ENCODE measurements around the gene ACOXL. TPM values are rescaled to one million over a fixed set of nuclear protein-coding genes. Genes with fewer than 3 reads are reported as not detected.

The ACOXL gene
- polyA plus RNA-seq, 3 donors, result 0.10 TPM; not detected in 2

GRCh38 chr2:110810404-110810803 is 78.0 kb downstream of the ACOXL start:
- H3K27ac ChIP-seq (ENCODE audit: low read depth, low read length), result no peak overlapping the region
- WGBS, 3 donors, result 67 to 85% (median 82%) methylated on average over 2 of the region's 2 CpGs

GRCh38 chr2:110812726-110813645 is 80.6 kb downstream of the ACOXL start:
- no peak overlapping the region for H3K27ac ChIP-seq (ENCODE audit: low read depth, low read length)
- 86 to 95% (median 94%) methylated on average over 12 of the region's 12 CpGs for WGBS, 3 donors

DNA sequence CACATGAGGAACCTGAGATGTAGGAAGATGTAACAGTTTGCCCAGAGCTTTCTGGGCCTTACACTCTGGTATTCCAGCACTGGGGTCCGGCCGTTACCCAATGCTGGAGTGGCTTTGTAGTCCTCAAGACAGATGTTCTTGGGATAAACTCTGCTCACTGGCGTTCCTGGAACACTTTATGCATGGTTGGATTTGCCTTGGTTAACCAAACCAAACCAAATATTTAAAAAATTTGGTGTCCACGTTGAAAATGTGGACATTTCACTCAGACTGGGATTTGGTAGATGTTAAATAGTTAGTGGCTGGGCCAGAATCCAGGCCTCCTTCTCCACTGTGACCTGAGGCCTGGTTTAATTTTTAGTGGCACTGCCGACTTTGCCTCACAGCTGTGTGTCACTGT is 81.5 kb downstream of the ACOXL start:
- 87 to 91% (median 88%) methylated on average over 5 of the region's 5 CpGs for WGBS, 3 donors
- H3K27ac ChIP-seq (ENCODE audit: low read depth, low read length), result no peak overlapping the region

DNA sequence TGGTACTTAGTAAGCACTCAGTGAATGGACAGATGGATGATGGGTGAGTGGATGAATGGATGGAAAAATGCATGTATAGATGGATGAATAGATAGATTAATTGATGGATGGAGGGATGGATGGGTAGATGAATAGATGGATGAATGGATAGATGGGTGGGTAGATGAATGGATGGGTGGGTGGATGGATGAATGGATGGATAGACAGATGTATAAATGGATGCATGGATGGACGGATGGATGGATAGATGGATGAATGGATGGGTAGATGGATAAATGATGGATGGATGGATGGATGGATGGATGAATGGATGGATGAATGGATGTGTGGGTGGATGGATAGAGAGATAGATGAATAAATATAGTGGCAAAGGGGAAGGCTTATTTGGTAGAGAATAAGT is 83.6 kb downstream of the ACOXL start:
- no peak overlapping the region for H3K27ac ChIP-seq (ENCODE audit: low read depth, low read length)
- 74 to 100% (median 94%) methylated on average over 1 of the region's 1 CpG for WGBS, 3 donors

GRCh38 chr2:110816404-110817365 is 84.3 kb downstream of the ACOXL start:
- WGBS, 3 donors, result 74 to 80% (median 79%) methylated on average over 12 of the region's 12 CpGs
- H3K27ac ChIP-seq (ENCODE audit: low read depth, low read length), result no peak overlapping the region

DNA sequence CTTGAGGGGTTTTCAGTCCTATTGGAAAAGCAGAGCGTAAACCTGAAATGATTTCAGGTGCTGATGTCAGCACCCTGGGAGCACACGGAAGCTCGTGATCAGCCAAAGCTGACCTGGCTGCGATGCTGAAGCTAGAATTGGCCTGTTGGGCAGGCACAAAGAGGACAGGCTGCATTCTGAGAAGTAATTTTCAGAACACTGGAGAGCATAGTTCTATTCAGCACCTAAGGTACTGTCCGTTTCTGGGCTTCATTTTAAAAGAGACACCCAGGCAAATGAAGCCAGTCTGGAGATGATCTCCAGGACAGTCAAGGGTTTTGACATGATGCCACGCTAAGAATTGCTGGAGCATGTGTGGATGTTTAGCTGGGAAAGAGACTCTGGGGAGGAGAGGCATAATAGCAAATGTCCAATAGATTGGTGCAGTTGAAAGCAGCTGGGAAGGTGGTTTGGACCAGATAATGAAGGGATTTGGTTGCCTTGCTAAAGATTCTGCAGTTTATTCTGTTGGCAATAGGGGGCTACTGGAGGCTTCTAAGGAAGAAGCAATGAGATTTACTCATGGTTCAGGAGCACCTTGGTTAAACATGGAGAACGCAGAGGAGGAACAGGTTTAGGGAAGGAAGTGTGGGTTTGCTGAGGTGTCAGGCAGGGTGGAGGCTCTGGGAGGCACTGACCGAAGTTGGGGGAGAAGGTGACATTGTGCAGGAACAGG is 86.6 kb downstream of the ACOXL start:
- WGBS, 3 donors, result 72 to 79% (median 76%) methylated on average over 8 of the region's 8 CpGs
- H3K27ac ChIP-seq (ENCODE audit: low read depth, low read length), result no peak overlapping the region

- 56 to 77% (median 60%) methylated on average over 3 of the region's 3 CpGs for WGBS, 3 donors
- no peak overlapping the region for H3K27ac ChIP-seq (ENCODE audit: low read depth, low read length)
Observed at GRCh38 chr2:110819711-110820110, 87.3 kb downstream of the ACOXL start.

DNA sequence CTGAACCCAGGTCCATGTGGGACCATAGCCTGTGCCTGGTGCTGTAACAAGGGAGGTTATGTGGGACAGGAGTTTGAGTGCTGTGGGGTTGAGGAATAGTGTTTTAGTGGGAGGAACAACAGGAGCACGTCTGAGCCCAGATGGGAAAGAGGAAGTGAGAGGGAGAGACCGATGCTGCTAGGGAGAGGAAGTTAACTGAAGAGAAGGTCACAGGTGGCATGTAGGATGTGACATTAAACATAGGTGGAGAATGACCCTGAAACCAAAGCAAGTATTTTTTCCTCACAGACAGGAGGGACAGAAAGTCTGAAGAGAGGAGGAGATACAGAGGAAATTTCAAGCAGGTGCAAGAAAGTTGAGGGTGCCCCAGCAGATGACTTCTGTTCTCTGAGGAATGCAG is 87.8 kb downstream of the ACOXL start:
- H3K27ac ChIP-seq (ENCODE audit: low read depth, low read length), result no peak overlapping the region
- 19 to 37% (median 35%) methylated on average over 2 of the region's 2 CpGs for WGBS, 3 donors

DNA sequence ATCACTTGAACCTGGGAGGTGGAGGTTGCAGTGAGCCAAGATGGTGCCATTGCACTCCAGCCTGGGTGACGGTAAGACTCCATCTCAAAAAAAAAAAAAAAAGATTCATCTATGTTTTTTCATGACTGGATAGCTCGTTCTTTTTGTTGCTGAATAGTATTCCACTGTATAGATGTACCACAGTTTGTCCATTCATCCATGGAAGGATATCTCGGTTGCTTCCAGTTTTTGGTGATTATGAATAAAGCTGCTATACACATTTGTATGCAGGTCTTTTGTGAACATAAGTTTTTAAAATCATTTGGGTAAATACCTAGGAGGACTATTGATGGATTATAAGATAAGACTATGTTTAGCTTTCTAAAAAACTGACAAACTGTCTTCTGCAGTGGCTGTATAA is 90.8 kb downstream of the ACOXL start:
- H3K27ac ChIP-seq (ENCODE audit: low read depth, low read length), result no peak overlapping the region
- WGBS, 3 donors, result 91 to 96% (median 95%) methylated on average over 3 of the region's 3 CpGs

GRCh38 chr2:110827511-110827910 is 95.1 kb downstream of the ACOXL start:
- H3K27ac ChIP-seq (ENCODE audit: low read depth, low read length), result no peak overlapping the region

DNA sequence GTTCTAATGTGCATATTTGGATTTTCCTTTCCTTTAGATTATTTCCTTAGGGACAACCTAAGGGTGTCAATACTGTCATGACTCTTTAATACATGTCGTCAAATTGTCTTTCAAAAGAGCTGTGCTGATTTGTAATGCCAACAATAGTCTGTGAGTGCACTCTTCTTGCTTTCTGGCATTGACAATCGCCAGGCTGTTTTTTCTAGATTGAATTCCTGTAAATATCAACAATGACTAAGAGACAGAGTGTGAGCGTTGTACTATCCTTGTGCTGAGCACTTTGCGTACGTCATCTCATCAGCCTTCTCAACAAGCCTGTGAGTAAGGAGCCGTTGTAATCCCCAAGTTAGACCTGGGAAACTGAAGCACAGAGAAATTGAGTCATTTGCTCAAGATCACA is 96.0 kb downstream of the ACOXL start:
- WGBS, 3 donors, result 83 to 88% (median 87%) methylated on average over 6 of the region's 6 CpGs
- no peak overlapping the region for H3K27ac ChIP-seq (ENCODE audit: low read depth, low read length)

DNA sequence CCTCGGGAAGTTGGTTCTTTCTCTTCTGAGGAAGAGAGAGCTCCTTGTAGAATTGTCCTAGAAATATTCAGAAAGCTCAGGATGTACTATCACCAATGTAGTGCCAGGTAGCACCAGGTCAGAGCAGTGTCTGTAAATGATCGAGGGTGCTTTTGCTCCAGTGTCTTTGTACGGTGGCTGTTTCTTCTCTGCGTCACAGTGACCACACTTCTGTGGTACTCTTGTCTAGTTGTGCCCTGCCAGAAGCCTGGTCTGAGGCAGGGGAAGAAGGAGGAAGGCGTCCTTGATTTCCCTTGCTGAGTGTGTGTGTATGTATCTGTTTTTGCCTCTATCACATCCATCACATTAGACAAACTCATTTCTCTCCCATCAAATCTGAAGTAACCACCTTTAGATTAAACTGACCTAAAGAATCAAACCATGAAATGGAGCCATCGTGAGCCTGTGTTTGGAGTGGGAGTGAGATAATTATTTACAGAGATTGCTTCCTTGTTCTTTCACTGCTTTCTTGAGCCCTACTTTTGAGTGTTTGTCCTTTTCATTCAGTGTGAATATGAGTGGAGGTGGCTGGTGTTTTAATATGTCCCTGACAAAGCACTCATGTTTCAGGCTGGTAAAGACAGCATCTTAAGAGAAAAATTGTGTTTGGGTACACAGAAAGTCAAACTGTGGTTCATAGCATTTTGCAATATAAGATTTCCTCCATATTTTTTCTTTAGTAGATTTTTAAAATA is 97.2 kb downstream of the ACOXL start:
- WGBS, 3 donors, result 72 to 89% (median 88%) methylated on average over 6 of the region's 6 CpGs
- H3K27ac ChIP-seq (ENCODE audit: low read depth, low read length), result no peak overlapping the region

- no peak overlapping the region for H3K27ac ChIP-seq (ENCODE audit: low read depth, low read length)
- 90 to 98% (median 92%) methylated on average over 1 of the region's 1 CpG for WGBS, 3 donors
Observed at GRCh38 chr2:110832740-110833139, 100.4 kb downstream of the ACOXL start.

DNA sequence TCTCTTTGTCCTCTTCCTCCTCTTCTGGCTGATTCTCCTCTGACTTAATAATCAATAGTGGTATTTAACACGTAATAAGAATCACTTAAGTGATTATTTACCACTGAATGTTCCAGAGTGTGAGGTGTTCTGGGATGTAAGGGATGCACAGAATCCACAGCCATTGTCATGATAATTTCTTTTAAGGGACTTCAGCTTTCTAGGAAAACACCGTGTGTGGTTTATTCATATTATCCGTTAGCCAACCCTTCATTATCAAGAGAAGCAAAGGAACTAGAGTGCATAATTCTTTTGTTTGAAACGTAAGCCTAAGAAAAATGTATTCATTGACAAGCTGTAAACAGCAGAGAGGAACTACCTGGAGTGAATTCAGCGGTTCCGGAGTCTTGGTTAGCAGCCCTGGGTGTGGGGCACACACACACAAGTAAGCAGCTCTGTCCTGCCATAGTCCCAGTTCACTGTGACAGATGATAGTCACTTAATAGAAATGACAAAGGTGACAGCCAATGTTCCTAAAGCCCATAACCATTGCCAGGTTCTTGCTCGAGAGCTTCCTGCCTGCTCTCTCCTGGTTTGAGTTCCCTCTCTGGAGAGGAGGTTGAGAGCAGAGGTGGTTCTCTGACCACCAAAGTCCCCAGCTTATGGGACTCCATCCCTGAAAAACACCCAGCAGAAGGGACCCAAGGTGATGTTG is 101.9 kb downstream of the ACOXL start:
- H3K27ac ChIP-seq (ENCODE audit: low read depth, low read length), result no peak overlapping the region
- 50 to 57% (median 55%) methylated on average over 7 of the region's 7 CpGs for WGBS, 3 donors

DNA sequence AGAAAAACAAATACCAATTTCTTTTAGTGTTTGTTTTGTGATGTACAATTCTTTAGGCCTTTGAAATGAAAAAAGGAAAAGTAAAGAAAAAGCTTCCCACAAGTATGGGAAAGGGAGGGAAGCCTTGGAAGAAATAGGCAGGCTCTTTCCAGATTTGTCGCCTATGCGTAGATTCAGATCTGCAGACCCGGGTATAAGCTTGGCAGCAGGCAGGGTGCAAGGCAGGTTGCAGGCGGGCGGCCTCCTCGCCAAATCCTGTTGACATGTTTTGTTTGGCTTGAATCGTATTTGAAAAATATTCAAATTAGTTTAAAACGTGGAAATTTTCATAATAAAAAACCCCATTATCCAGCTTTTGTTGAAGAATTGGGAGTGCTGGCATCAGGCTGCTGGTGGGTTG is 104.3 kb downstream of the ACOXL start:
- WGBS, 3 donors, result 94 to 95% (median 94%) methylated on average over 8 of the region's 8 CpGs
- H3K27ac ChIP-seq (ENCODE audit: low read depth, low read length), result no peak overlapping the region

GRCh38 chr2:110837446-110838409 is 105.4 kb downstream of the ACOXL start:
- no peak overlapping the region for H3K27ac ChIP-seq (ENCODE audit: low read depth, low read length)
- WGBS, 3 donors, result 76 to 85% (median 79%) methylated on average over 13 of the region's 13 CpGs

Measured in adipose tissue (tissue), 3 donors.